HUES48 (cell line): ENCODE measurements around the gene KLHL2.

Experiments used
- H3K27ac ChIP-seq: one replicate; pipeline ENCODE4 v1.7.0; 2013; ENCODE audit warnings: low read depth, low read length, inconsistent platforms
- H3K27me3 ChIP-seq: 2 replicates; pipeline ENCODE4 v1.6.1; 2013; ENCODE audit warnings: mild to moderate bottlenecking, low read length; ENCODE audit not compliant: control insufficient read depth, insufficient read depth
- H3K36me3 ChIP-seq: 2 replicates; pipeline ENCODE4 v1.6.1; 2013; ENCODE audit warnings: low read length; ENCODE audit not compliant: control insufficient read depth, insufficient read depth
- H3K4me1 ChIP-seq: 2 replicates; pipeline ENCODE4 v1.6.1; 2013; ENCODE audit warnings: mild to moderate bottlenecking, low read length; ENCODE audit not compliant: control insufficient read depth, insufficient read depth
- H3K4me3 ChIP-seq: 2 replicates; pipeline ENCODE4 v1.5.1; 2013; ENCODE audit warnings: mild to moderate bottlenecking, low read depth, low read length
- H3K9ac ChIP-seq: 2 replicates; pipeline ENCODE4 v1.6.1; 2013; ENCODE audit warnings: mild to moderate bottlenecking, low read depth, low read length, moderate library complexity
- H3K9me3 ChIP-seq: 2 replicates; pipeline ENCODE4 v1.6.1; 2013; ENCODE audit warnings: low read length; ENCODE audit not compliant: control insufficient read depth, insufficient read depth

The KLHL2 gene

GRCh38 chr4:165312506-165312905 is 105.1 kb downstream of the KLHL2 start:
- no peak overlapping the region for H3K9ac ChIP-seq
- H3K4me3 ChIP-seq: no peak overlapping the region
- H3K27me3 ChIP-seq: no peaks in the 10 kb centered on the region
- peaks cover 10% of the 10 kb centered on the region for H3K36me3 ChIP-seq
- no peak overlapping the region for H3K27ac ChIP-seq
- no peaks in the 10 kb centered on the region for H3K9me3 ChIP-seq
- no peaks in the 10 kb centered on the region for H3K4me1 ChIP-seq

GRCh38 chr4:165319030-165319429 is 111.7 kb downstream of the KLHL2 start:
- H3K36me3 ChIP-seq: peaks cover 4% of the 10 kb centered on the region; the same call in 1 of the 2 replicates
- H3K4me3 ChIP-seq: no peak overlapping the region
- no peaks in the 10 kb centered on the region for H3K9me3 ChIP-seq
- H3K27me3 ChIP-seq: no peaks in the 10 kb centered on the region
- H3K27ac ChIP-seq: no peak overlapping the region
- H3K9ac ChIP-seq: no peak overlapping the region
- H3K4me1 ChIP-seq: no peaks in the 10 kb centered on the region

GRCh38 chr4:165319509-165319908 is 112.1 kb downstream of the KLHL2 start:
- Histone ChIP-seq H3K27me3 (no peaks in the 10 kb centered on the region), H3K9me3 (no peaks in the 10 kb centered on the region), H3K4me3 (no peak overlapping the region), H3K9ac (no peak overlapping the region), H3K4me1 (no peaks in the 10 kb centered on the region), H3K27ac (no peak overlapping the region), H3K36me3 (no peaks in the 10 kb centered on the region; the same call in 1 of the 2 replicates)

- no peak overlapping the region for H3K9ac ChIP-seq
Measured at GRCh38 chr4:165324236-165324917, 117.0 kb downstream of the KLHL2 start.

GRCh38 chr4:165324918-165325304 is 117.5 kb downstream of the KLHL2 start:
- no peak overlapping the region for H3K4me3 ChIP-seq
- no peak overlapping the region for H3K27ac ChIP-seq
- H3K27me3 ChIP-seq: no peaks in the 10 kb centered on the region
- no peak overlapping the region for H3K9ac ChIP-seq
- peaks cover 2% of the 10 kb centered on the region; the same call in 1 of the 2 replicates for H3K36me3 ChIP-seq
- peaks cover 15% of the 10 kb centered on the region for H3K4me1 ChIP-seq
- no peaks in the 10 kb centered on the region for H3K9me3 ChIP-seq

More at GRCh38 chr4:165324236-165324917, 117.0 kb downstream of the KLHL2 start:
- H3K27me3 ChIP-seq: no peaks in the 10 kb centered on the region
- no peak overlapping the region for H3K27ac ChIP-seq
- H3K4me3 ChIP-seq: no peak overlapping the region
- H3K9me3 ChIP-seq: no peaks in the 10 kb centered on the region
- H3K36me3 ChIP-seq: no peaks in the 10 kb centered on the region
- H3K4me1 ChIP-seq: peaks cover 14% of the 10 kb centered on the region

- peak overlapping the region; percentile 99 for H3K4me3 ChIP-seq
- H3K36me3 ChIP-seq: peaks cover 12% of the 10 kb centered on the region
- no peaks in the 10 kb centered on the region for H3K27me3 ChIP-seq
- peak overlapping the region; percentile 85 for H3K27ac ChIP-seq
- no peaks in the 10 kb centered on the region for H3K9me3 ChIP-seq
- H3K9ac ChIP-seq: no peak overlapping the region
- peaks cover 22% of the 10 kb centered on the region for H3K4me1 ChIP-seq
Measured at GRCh38 chr4:165325732-165326512, 118.6 kb downstream of the KLHL2 start.

GRCh38 chr4:165326831-165327210 is 119.5 kb downstream of the KLHL2 start:
- H3K9ac ChIP-seq: peak overlapping the region; percentile 81

GRCh38 chr4:165327211-165328100 is 120.1 kb downstream of the KLHL2 start, which contains the start of gene MSMO1:
Gene MSMO1, plus strand, starts transcription at chr4:165327669. Its CDS starts 5,702 bp downstream, at chr4:165333371.
- Histone ChIP-seq H3K27me3 (no peaks in the 10 kb centered on the region), H3K4me1 (peaks cover 22% of the 10 kb centered on the region)

More at GRCh38 chr4:165326831-165327210, 119.5 kb downstream of the KLHL2 start:
- peak overlapping the region; percentile 85 for H3K27ac ChIP-seq
- no peaks in the 10 kb centered on the region for H3K27me3 ChIP-seq
- H3K36me3 ChIP-seq: peaks cover 20% of the 10 kb centered on the region
- H3K4me3 ChIP-seq: peak overlapping the region; percentile 99
- no peaks in the 10 kb centered on the region for H3K9me3 ChIP-seq
- H3K4me1 ChIP-seq: peaks cover 22% of the 10 kb centered on the region

GRCh38 chr4:165328101-165328425 is 120.7 kb downstream of the KLHL2 start:
- Histone ChIP-seq H3K36me3 (peaks cover 32% of the 10 kb centered on the region), H3K4me3 (peak overlapping the region; percentile 99), H3K27me3 (no peaks in the 10 kb centered on the region), H3K9ac (peak overlapping the region; percentile 83), H3K27ac (peak overlapping the region; percentile 84), H3K4me1 (peaks cover 22% of the 10 kb centered on the region), H3K9me3 (no peaks in the 10 kb centered on the region)

More at GRCh38 chr4:165327211-165328100, 120.1 kb downstream of the KLHL2 start, which contains the start of gene MSMO1:
- no peaks in the 10 kb centered on the region for H3K9me3 ChIP-seq
- H3K4me3 ChIP-seq: peak within 1 kb of the TSS; percentile 99
- peaks cover 26% of the 10 kb centered on the region for H3K36me3 ChIP-seq
- H3K9ac ChIP-seq: peak within 1 kb of the TSS; percentile 83
- peak within 1 kb of the TSS; percentile 85 for H3K27ac ChIP-seq

GRCh38 chr4:165328708-165329107 is 121.3 kb downstream of the KLHL2 start:
- peak overlapping the region; percentile 83 for H3K9ac ChIP-seq
- H3K4me3 ChIP-seq: peak overlapping the region; percentile 99
- H3K36me3 ChIP-seq: peaks cover 38% of the 10 kb centered on the region
- H3K27me3 ChIP-seq: no peaks in the 10 kb centered on the region
- no peaks in the 10 kb centered on the region for H3K9me3 ChIP-seq
- no peak overlapping the region for H3K27ac ChIP-seq
- peaks cover 22% of the 10 kb centered on the region for H3K4me1 ChIP-seq
